ENCODE results near the gene KCND3. TPM values are rescaled to one million over a fixed set of nuclear protein-coding genes. Genes with fewer than 3 reads are reported as not detected.
A peak's percentile ranks its signal among the peaks of the same experiment; 100 is the strongest.

KCND3 gene
- total and polyA plus RNA-seq, 12 donors, result 0.39 to 6.7 (median 3.1) TPM

DNA sequence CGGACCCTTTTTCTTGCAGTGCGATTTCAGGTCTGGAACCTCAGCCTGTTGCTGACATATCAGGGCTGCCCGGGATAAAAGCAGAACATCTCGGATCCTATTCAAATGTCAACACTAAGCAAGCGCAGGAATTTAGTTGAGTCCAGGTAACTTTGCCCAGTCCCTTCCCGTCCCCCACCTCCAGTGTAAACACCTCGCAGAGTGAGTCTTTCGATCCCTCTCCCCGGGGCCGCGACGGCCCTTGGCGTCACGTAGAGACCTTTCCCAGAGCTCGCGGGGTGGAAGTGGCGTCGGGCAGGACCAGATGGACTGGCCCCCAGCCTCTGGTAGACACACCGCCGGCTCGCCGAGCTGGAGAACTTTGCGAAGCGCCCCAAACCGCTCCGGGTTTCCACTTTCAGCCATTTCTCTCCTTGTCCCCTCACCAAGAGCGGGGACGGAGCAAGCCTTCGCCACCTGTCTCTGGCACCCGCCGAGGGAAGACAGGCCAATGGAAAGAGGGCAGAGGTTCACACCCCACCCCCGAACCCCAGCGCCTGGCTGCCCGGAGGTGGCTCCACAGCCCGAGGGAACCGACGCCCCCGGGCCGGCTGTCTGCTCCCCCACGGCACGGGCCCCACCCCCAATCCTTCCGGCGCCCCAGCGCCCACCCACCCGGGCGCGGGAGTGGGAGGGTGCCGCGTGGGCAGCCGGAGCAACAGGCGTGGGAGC, 570 bp downstream of the KCND3 start:
- no peaks in the 10 kb centered on the region for H3K36me3 ChIP-seq (replicated peaks in 1 of 2)
- peak overlapping the region in 2 of 4 donors; percentile 18 to 72 for H3K4me3 ChIP-seq
- peaks cover 17 to 23% of the 10 kb centered on the region in 2 donors for H3K4me1 ChIP-seq (replicated peaks in 1 of 2)
- WGBS, 4 donors, result 7 to 20% (median 13%) methylated on average over 11 to 51 of the region's 51 CpGs
- H3K27ac ChIP-seq, result peak overlapping the region in 1 of 5 donors; percentile 62
- H3K27me3 ChIP-seq, result peaks cover 4% of the 10 kb centered on the region
- TF ChIP-seq CTCF (IDR thresholded peaks at IDR 0.05), result no peak
- TF ChIP-seq POLR2A (IDR thresholded peaks at IDR 0.05), result no peak
- intact Hi-C loops (cut with DNase I), result no loop called here
- DNase-seq, result peak in 3 of 7 donors; percentile 17 to 30 (median 22)
- H3K9me3 ChIP-seq (replicated peaks in 1 of 3), result no peaks in the 10 kb centered on the region

- WGBS, 4 donors, result 45 to 53% (median 52%) methylated on average over 8 of the region's 8 CpGs
- Histone ChIP-seq H3K4me3 (peak overlapping the region in 1 of 4 donors; percentile 72), H3K27ac (peak overlapping the region in 1 of 5 donors; percentile 53), H3K4me1 (replicated peaks in 1 of 2) (peaks cover 17 to 23% of the 10 kb centered on the region in 2 donors), H3K27me3 (peaks cover 4% of the 10 kb centered on the region), H3K36me3 (replicated peaks in 1 of 2) (no peaks in the 10 kb centered on the region), H3K9me3 (replicated peaks in 1 of 3) (no peaks in the 10 kb centered on the region)
- no peak for DNase-seq
- no peak for TF ChIP-seq CTCF (IDR thresholded peaks at IDR 0.05)
- no peak for TF ChIP-seq POLR2A (IDR thresholded peaks at IDR 0.05)
- intact Hi-C loops (cut with DNase I), result no loop called here
Observed at GRCh38 chr1:111988377-111988742, 1.1 kb downstream of the KCND3 start.

GRCh38 chr1:111987502-111987901, 2.0 kb downstream of the KCND3 start:
- intact Hi-C loops (cut with DNase I), result no loop called here
- TF ChIP-seq POLR2A (IDR thresholded peaks at IDR 0.05), result no peak
- no peak for TF ChIP-seq CTCF (IDR thresholded peaks at IDR 0.05)
- H3K27ac ChIP-seq, result peak overlapping the region in 1 of 5 donors; percentile 53
- H3K27me3 ChIP-seq, result peaks cover 4% of the 10 kb centered on the region
- no peak overlapping the region for H3K4me3 ChIP-seq
- peaks cover 17 to 23% of the 10 kb centered on the region in 2 donors for H3K4me1 ChIP-seq (replicated peaks in 1 of 2)
- peak; percentile 26 to 62 (median 34) for DNase-seq
- no peaks in the 10 kb centered on the region for H3K36me3 ChIP-seq (replicated peaks in 1 of 2)
- H3K9me3 ChIP-seq (replicated peaks in 1 of 3), result no peaks in the 10 kb centered on the region
- WGBS, 4 donors, result 41 to 54% (median 47%) methylated on average over 4 of the region's 4 CpGs

- no peak overlapping the region for H3K27ac ChIP-seq
- intact Hi-C loops (cut with DNase I), result no loop called here
- WGBS, 4 donors, result 86 to 90% (median 87%) methylated on average over 8 of the region's 8 CpGs
Observed at GRCh38 chr1:111983500-111983899, 6.0 kb downstream of the KCND3 start.

More at GRCh38 chr1:111983500-111983899, 6.0 kb downstream of the KCND3 start:
- H3K4me3 ChIP-seq, result no peak overlapping the region
- no peaks in the 10 kb centered on the region for H3K27me3 ChIP-seq
- H3K4me1 ChIP-seq (replicated peaks in 1 of 2), result peaks cover 0 to 6% of the 10 kb centered on the region in 2 donors
- no peak for TF ChIP-seq CTCF (IDR thresholded peaks at IDR 0.05)
- no peak for TF ChIP-seq POLR2A (IDR thresholded peaks at IDR 0.05)
- no peaks in the 10 kb centered on the region for H3K9me3 ChIP-seq (replicated peaks in 1 of 3)
- no peaks in the 10 kb centered on the region for H3K36me3 ChIP-seq (replicated peaks in 1 of 2)
- DNase-seq, result no peak
